K562 (cell line): ENCODE results near the gene SLC39A9. TPM values are rescaled to one million over a fixed set of nuclear protein-coding genes. Genes with fewer than 3 reads are reported as not detected.

ENCODE experiments used
- E2F6 ChIP-seq, 2 experiments: IDR thresholded peaks; 2 replicates each; pipeline ENCODE4 v1.6.1; 2011; ENCODE audit warnings: borderline replicate concordance in 1 of 2, control low read depth in 1 of 2, low read depth in 1 of 2, low read length in 1 of 2, mild to moderate bottlenecking in 1 of 2, mixed read lengths in 1 of 2, moderate library complexity in 1 of 2; ENCODE audit not compliant: insufficient read depth in 1 of 2, insufficient read length in 1 of 2, poor library complexity in 1 of 2, severe bottlenecking in 1 of 2; ENCODE audit errors: extremely low read depth in 1 of 2
- HMGN3 ChIP-seq: IDR thresholded peaks from 2 replicates; pipeline ENCODE4 v1.6.1; 2011; ENCODE audit warnings: borderline replicate concordance, low read depth, mild to moderate bottlenecking, mixed read lengths, low read length; ENCODE audit not compliant: insufficient read length; ENCODE audit errors: extremely low read depth
- IRF1 ChIP-seq: sonication (generic); formaldehyde crosslinking; IDR thresholded peaks from 2 replicates; pipeline ENCODE4 v1.8.0; 2022; ENCODE audit warnings: missing genetic modification reagents, mild to moderate bottlenecking, borderline replicate concordance
- LEF1 ChIP-seq: fragments of 450-650 bp; IDR thresholded peaks from 2 replicates; pipeline ENCODE4 v1.6.1; 2016; ENCODE audit warnings: mild to moderate bottlenecking
- MIER1 ChIP-seq: fragments of 450-650 bp; IDR thresholded peaks from 2 replicates; pipeline ENCODE4 v1.6.1; 2016; ENCODE audit warnings: antibody characterized with exemption, mild to moderate bottlenecking, low read depth
- NUFIP1 ChIP-seq: fragments of 450-650 bp; IDR thresholded peaks from 2 replicates; pipeline ENCODE4 v1.6.1; 2018; ENCODE audit not compliant: partially characterized antibody
- ZNF134 ChIP-seq: fragments of 250-450 bp; sonication (Bioruptor Pico); conservative IDR thresholded peaks from 2 replicates; pipeline ENCODE4 v1.4.0; 2020
- ZNF778 ChIP-seq: fragments of 450-650 bp; formaldehyde crosslinking; IDR thresholded peaks from 2 replicates; pipeline ENCODE4 v1.4.0; 2020; ENCODE audit warnings: mild to moderate bottlenecking, moderate library complexity
- polyA plus RNA-seq, 8 experiments: library from polyadenylated mRNA; depleted of rRNA in 4 of 8; stranded (reverse) in 5 of 8; unstranded in 3 of 8; fragments of >200 nt; fragmentation: Nextera tagmentation in 2 of 8; fragmentation: Illumina TruSeq in 1 of 8; extraction: Ambion mirVana in 2 of 8; extraction: Trizol in 1 of 8; gene quantifications; 2 replicates each; pipeline versions ENCODE4 v1.2.1 to v1.2.3, GENCODE V29; 2011 to 2014; ENCODE audit warnings: inconsistent platforms in 1 of 8, missing spikeins in 1 of 8
- total RNA-seq, 7 experiments: library from RNA; depleted of rRNA in 6 of 7; stranded (reverse); fragments of >200 nt in 6 of 7; fragmentation: Illumina TruSeq in 2 of 7; extraction: Trizol in 2 of 7; gene quantifications; 2 replicates each; pipeline versions ENCODE4 v1.2.1 to v1.2.3, GENCODE V29; 2011 to 2021; ENCODE audit warnings: low replicate concordance in 1 of 7
- TF ChIP-seq, protein P1 (sequence below): fragments of 250-450 bp; sonication (Bioruptor Pico); IDR thresholded peaks from 2 replicates; pipeline ENCODE4 v1.6.1; 2021; ENCODE audit warnings: mild to moderate bottlenecking

The SLC39A9 gene
- total and polyA plus RNA-seq, 9 of the 15 experiments (the other 6 are each of a cell fraction or from before 2014, with no cell fraction given): 18.4 to 66.0 (median 32.5) TPM

- TF ChIP-seq HMGN3: no peak
- no peak for TF ChIP-seq LEF1
- TF ChIP-seq, protein P1, sequence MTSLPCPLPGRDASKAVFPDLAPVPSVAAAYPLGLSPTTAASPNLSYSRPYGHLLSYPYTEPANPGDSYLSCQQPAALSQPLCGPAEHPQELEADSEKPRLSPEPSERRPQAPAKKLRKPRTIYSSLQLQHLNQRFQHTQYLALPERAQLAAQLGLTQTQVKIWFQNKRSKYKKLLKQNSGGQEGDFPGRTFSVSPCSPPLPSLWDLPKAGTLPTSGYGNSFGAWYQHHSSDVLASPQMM (CRISPR knock-in tag): no peak
- TF ChIP-seq ZNF134: no peak
- no peak for TF ChIP-seq ZNF778 (CRISPR knock-in tag)
- no peak for TF ChIP-seq NUFIP1
- no peak for TF ChIP-seq MIER1
- no peak for TF ChIP-seq IRF1 (CRISPR knock-in tag)
- TF ChIP-seq E2F6 (IDR thresholded peaks at IDR 0.05; ENCODE audit: borderline replicate concordance in 1 of 2, extremely low read depth in 1 of 2, insufficient read depth in 1 of 2, insufficient read length in 1 of 2, low read depth in 1 of 2, low read length in 1 of 2, poor library complexity in 1 of 2, severe bottlenecking in 1 of 2): no peak
These were observed 81.6 kb downstream of the SLC39A9 start (continued) for GRCh38 chr14:69480136-69480535.
